ENCODE results near the gene SNX33.
"Not testable (repeated sequence)": the region's sequence is repeated elsewhere in the genome, so short reads cannot be mapped to it uniquely, and the experiment has no call there.

Gene SNX33

GRCh38 chr15:75676688-75677464 lies 29.2 kb downstream of the SNX33 start:
- no peak for DNase-seq (ENCODE audit: extremely low read depth, insufficient read length)
- H3K27me3 ChIP-seq (replicated peaks; ENCODE audit: control insufficient read depth, insufficient read depth, low read length) = peaks cover 1% of the 10 kb centered on the region; the same call in 1 of the 2 replicates
- no peaks in the 10 kb centered on the region for H3K36me3 ChIP-seq (ENCODE audit: control insufficient read depth, insufficient read depth, low read length)
- TF ChIP-seq, protein P1, sequence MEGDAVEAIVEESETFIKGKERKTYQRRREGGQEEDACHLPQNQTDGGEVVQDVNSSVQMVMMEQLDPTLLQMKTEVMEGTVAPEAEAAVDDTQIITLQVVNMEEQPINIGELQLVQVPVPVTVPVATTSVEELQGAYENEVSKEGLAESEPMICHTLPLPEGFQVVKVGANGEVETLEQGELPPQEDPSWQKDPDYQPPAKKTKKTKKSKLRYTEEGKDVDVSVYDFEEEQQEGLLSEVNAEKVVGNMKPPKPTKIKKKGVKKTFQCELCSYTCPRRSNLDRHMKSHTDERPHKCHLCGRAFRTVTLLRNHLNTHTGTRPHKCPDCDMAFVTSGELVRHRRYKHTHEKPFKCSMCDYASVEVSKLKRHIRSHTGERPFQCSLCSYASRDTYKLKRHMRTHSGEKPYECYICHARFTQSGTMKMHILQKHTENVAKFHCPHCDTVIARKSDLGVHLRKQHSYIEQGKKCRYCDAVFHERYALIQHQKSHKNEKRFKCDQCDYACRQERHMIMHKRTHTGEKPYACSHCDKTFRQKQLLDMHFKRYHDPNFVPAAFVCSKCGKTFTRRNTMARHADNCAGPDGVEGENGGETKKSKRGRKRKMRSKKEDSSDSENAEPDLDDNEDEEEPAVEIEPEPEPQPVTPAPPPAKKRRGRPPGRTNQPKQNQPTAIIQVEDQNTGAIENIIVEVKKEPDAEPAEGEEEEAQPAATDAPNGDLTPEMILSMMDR (IDR thresholded peaks at IDR 0.05; ENCODE audit: insufficient read depth, low read length, poor library complexity, severe bottlenecking) = no peak
- H3K4me3 ChIP-seq (replicated peaks; ENCODE audit: low read depth, low read length) = no peak overlapping the region

DNA sequence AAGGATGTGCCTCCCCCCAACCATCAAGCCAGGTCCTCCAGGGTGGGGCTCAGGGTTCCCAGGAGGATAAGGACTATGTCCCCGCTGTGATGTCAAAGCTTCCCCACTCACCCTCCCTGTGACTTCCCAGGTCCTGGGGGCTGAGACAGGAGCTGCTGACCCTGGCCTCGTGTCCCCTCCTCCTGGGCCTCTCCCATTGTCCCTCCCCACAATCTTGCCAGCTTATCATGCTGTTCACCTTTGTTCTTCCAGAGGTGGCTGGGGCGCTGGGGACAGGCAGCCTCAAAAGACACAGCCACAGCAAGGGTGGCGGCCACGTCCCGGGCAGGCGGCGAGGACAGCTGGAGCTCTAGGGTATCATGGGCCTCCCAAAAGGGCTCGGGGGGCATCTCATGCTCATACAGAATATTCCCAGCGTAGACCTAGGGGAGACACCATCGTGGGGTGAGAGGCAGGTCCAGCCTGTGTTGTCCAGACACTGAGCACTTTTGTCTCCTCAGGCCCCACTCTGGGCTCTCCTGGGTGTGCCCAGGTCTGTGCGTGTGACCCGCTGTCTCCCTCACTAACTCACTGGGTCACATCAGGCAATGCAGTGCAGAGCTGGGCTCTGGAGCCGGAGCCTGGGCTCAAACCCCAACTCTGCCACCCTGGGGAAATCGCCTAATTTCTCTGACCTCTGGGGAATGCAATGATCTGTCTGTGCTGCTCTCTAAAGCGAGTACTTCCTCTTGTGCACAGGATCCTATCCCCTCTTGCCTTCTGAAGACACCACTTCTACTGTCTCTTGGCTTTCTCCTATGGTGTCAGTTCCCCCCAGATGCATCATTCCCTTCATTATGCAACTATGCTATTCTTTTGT lies 30.0 kb downstream of the SNX33 start:
- TF ChIP-seq, protein P1 (IDR thresholded peaks at IDR 0.05; ENCODE audit: insufficient read depth, low read length, poor library complexity, severe bottlenecking) = no peak
- H3K27me3 ChIP-seq (replicated peaks; ENCODE audit: control insufficient read depth, insufficient read depth, low read length) = peaks cover 1% of the 10 kb centered on the region; the same call in 1 of the 2 replicates
- DNase-seq (ENCODE audit: extremely low read depth, insufficient read length) = no peak
- no peak overlapping the region for H3K4me3 ChIP-seq (replicated peaks; ENCODE audit: low read depth, low read length)
- no peaks in the 10 kb centered on the region for H3K36me3 ChIP-seq (ENCODE audit: control insufficient read depth, insufficient read depth, low read length)

DNA sequence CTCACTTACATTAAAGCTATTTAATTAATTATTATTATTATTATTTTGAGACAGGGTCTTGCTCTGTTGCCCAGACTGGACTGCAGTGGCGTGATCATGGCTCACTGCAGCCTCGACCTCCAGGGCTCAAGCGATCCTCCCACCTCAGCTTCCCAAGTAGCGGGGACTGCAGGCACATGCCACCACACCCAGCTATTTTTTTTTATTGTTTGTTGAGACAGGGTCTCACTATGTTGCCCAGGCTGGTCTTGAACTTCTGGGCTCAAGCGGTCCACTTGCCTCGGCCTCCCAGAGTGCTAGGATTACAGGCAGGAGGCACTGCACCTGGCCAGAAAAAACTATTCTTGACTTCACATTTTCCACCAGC lies 30.6 kb downstream of the SNX33 start:
- not testable (repeated sequence) for H3K4me3 ChIP-seq (replicated peaks; ENCODE audit: low read depth, low read length); DNase-seq (ENCODE audit: extremely low read depth, insufficient read length); H3K36me3 ChIP-seq (ENCODE audit: control insufficient read depth, insufficient read depth, low read length); H3K27me3 ChIP-seq (replicated peaks; ENCODE audit: control insufficient read depth, insufficient read depth, low read length)

DNA sequence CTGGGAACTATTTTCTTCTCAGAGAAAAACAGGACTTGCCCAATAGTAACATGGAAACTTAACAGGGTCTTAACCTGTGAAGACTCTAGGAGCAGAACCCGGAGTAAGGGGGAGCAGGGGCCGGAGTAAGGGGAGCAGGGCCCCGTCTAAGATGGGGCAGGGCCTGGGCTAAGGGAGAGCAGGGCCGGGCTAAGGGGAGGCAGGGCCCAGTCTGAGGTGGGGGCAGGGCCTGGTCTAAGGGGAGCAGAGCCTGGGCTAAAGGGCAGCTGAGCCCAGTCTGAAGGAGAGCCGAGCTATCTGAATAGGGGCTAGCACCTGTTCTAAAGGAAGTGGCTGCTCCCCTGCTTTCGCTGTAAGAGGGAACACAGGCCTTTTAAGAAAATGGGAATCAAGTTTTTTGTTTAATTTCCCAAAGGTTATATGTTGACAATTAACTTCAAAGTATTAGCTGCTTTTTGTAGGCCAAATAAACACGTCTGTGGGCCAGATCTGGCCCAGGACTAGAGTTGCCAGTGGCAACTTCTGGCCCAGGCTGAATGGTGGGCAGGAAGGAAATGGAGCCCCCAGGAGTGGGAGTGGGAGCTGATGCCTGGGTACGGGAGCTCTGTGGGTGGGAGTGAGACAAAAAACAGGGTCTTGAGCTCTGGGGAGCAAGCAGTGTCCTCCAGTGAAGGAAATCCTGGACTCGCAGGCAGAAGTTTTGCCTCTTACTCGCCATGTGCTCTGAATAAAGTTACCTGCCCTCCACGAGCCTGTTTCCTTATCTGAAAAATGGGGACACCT lies 32.5 kb downstream of the SNX33 start:
- Histone ChIP-seq H3K36me3 (ENCODE audit: control insufficient read depth, insufficient read depth, low read length) (no peaks in the 10 kb centered on the region), H3K27me3 (replicated peaks; ENCODE audit: control insufficient read depth, insufficient read depth, low read length) (peaks cover 1% of the 10 kb centered on the region; the same call in 1 of the 2 replicates), H3K4me3 (replicated peaks; ENCODE audit: low read depth, low read length) (no peak overlapping the region)
- TF ChIP-seq, protein P1 (IDR thresholded peaks at IDR 0.05; ENCODE audit: insufficient read depth, low read length, poor library complexity, severe bottlenecking) = no peak
- DNase-seq (ENCODE audit: extremely low read depth, insufficient read length) = no peak

- TF ChIP-seq, protein P1 (IDR thresholded peaks at IDR 0.05; ENCODE audit: insufficient read depth, low read length, poor library complexity, severe bottlenecking) = no peak
- no peak overlapping the region for H3K4me3 ChIP-seq (replicated peaks; ENCODE audit: low read depth, low read length)
- H3K36me3 ChIP-seq (ENCODE audit: control insufficient read depth, insufficient read depth, low read length) = no peaks in the 10 kb centered on the region
- H3K27me3 ChIP-seq (replicated peaks; ENCODE audit: control insufficient read depth, insufficient read depth, low read length) = peaks cover under 1% of the 10 kb centered on the region; the same call in 1 of the 2 replicates
- no peak for DNase-seq (ENCODE audit: extremely low read depth, insufficient read length)
Measured at GRCh38 chr15:75682181-75683135, 34.7 kb downstream of the SNX33 start.

All from GM06990 (cell line).